ENCODE data around the gene HOXD11.

GRCh38 chr2:176137252-176137580 is 30.1 kb downstream of the HOXD11 start:
- TF ChIP-seq CTCF (IDR thresholded peaks at IDR 0.05), result no peak
- no peak for TF ChIP-seq POLR2A (IDR thresholded peaks at IDR 0.05)

Measured in heart left ventricle (tissue), 13 donors.